GM21515 (cell line): ENCODE measurements around the gene FAM83G.

Source experiments
- ATAC-seq: cut with Tn5 transposase; IDR thresholded peaks from one replicate; pipeline ENCODE4 v1.9.1; 2021; ENCODE audit not compliant: unreplicated experiment

Gene FAM83G

GRCh38 chr17:18991531-18992315 lies 12.8 kb downstream of the FAM83G start:
- no peak for ATAC-seq

GRCh38 chr17:18990331-18990730 lies 14.2 kb downstream of the FAM83G start:
- ATAC-seq, result no peak

- ATAC-seq, result no peak
These were observed 15.9 kb downstream of the FAM83G start for GRCh38 chr17:18988546-18989173.

GRCh38 chr17:18987862-18988545 lies 16.6 kb downstream of the FAM83G start:
- no peak for ATAC-seq

GRCh38 chr17:18987230-18987610 lies 17.3 kb downstream of the FAM83G start:
- ATAC-seq, result no peak

GRCh38 chr17:18986541-18987229 lies 17.9 kb downstream of the FAM83G start:
- no peak for ATAC-seq

GRCh38 chr17:18985475-18985874 lies 19.1 kb downstream of the FAM83G start:
- no peak for ATAC-seq

GRCh38 chr17:18984273-18985114 lies 20.1 kb downstream of the FAM83G start:
- no peak for ATAC-seq

GRCh38 chr17:18981642-18982424 lies 22.7 kb downstream of the FAM83G start:
- ATAC-seq, result no peak

- no peak for ATAC-seq
These were observed 23.3 kb downstream of the FAM83G start for GRCh38 chr17:18981335-18981641.

GRCh38 chr17:18980682-18981334 lies 23.8 kb downstream of the FAM83G start:
- no peak for ATAC-seq

- ATAC-seq, result no peak
These were observed 25.9 kb downstream of the FAM83G start for GRCh38 chr17:18978655-18979054.

- ATAC-seq, result no peak
These were observed 26.5 kb downstream of the FAM83G start for GRCh38 chr17:18978050-18978449.

GRCh38 chr17:18977646-18978045 lies 26.9 kb downstream of the FAM83G start:
- ATAC-seq, result no peak

GRCh38 chr17:18977021-18977420 lies 27.5 kb downstream of the FAM83G start:
- no peak for ATAC-seq

GRCh38 chr17:18976201-18976600 lies 28.4 kb downstream of the FAM83G start:
- no peak for ATAC-seq

GRCh38 chr17:18975597-18975996 lies 29.0 kb downstream of the FAM83G start:
- ATAC-seq, result no peak

GRCh38 chr17:18974407-18975149 lies 30.0 kb downstream of the FAM83G start:
- ATAC-seq, result no peak

GRCh38 chr17:18971801-18972200 lies 32.8 kb downstream of the FAM83G start:
- ATAC-seq, result no peak
